HG02759 (cell line): ENCODE measurements around the gene HOXB3.

ENCODE experiments used
- ATAC-seq: cut with Tn5 transposase; IDR thresholded peaks from one replicate; pipeline ENCODE4 v1.9.1; 2021; ENCODE audit warnings: mild to moderate bottlenecking, moderate library complexity; ENCODE audit not compliant: unreplicated experiment

The HOXB3 gene

DNA sequence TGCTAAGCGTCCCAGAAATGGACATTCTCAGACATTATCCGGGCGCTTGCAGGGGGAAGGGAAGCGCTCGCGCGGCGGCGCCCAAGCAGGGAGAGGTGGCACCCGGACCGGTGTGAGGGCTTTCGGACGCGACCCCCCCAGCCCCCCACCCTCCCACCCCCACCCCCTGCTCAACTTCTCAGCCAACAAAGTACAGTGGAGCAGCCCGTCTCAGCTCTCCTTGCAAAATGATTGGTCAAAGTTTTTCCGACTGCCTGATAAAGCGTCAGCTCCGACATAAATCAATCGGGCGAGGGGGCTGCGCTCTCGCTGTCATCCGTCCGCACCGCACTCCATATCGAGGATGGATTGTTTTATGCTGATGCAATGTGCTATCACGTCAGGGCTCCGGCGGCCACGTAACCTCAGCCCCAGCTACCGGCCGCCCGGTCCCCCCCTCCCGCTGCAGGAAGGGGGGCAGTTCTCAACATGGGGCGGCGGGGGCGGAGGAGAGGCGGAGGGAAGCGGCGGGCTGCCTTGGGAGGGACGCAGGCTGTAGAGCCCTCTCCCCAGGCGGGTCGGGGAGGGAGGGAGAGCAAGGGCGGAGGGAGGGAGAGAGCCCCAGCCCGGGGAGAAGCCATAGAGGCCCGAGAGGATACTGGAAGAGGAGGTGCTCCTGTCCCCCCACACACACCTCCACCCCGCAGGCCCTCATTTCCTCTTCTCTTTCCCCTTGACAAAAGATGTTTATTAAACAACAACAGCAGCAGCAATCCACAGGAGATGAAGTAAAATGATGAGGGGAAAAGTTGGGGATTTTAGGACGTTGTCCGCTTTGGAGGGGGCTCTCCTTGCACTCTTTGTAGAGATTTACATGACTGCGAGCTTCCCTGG lies 36.4 kb upstream of the HOXB3 start, which contains the start of gene HOXB9:
Gene HOXB9, minus strand, starts transcription at position 114 of the 873 bp plus-strand sequence. Its CDS starts 89 bp downstream, at position 25.
- no peak for ATAC-seq

DNA sequence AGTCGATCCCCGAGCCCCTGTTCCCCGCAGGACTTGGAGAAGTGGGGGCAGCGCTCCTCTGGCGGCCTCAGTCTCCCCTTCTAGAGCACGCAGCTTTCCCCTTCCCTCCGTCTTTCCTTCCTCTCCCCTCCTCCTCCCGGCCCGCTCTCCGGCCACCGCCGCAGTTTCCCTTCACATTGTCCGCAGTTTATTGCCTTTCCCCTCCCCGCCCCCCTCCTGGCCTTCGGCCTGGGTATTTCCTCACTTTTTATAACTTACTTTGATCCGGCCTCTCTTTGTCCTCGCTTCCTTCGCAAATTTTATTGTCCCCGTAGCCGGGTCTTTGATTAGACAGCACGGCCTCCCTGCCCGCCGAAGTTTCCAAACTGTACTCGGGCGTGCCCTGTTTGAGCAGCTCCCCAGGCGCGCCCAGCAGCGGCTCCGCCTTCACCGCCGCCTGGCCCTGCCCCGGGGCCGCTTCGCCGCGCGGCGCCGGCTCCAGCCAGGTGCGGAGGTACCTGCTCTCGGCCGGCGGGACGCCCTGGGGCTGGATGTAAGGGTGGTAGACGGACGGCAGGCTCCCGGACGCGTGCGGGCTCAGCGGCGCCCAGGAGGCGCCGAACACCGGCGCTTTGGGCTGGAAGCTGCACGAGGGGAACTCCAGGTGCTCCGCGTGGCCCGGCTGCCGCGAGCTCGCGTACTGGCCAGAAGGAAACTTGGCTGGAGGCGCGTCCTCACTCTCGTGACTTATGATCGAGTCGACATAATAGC lies 35.6 kb upstream of the HOXB3 start:
- ATAC-seq = peak; percentile 39

GRCh38 chr17:48624544-48625494 lies 34.8 kb upstream of the HOXB3 start:
- peak; percentile 19 for ATAC-seq

DNA sequence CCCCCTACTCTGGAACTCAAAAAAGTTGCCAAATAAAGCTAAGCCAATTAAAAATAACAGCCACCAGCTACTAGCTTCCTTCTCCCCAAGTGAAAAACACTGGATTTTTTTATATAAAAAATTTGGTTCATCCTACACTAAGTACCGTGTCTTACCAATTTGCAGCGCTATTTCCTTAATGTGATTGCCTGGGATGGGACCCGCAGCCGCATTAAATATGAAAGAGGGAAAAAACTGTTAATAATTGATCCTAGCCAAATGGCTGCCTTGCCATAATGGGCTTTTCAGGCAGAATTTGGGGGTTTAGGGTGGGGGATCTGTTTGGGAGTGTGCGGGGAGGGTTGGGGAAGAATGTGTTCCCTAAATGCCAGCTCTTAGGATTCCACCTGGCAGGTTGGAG lies 34.1 kb upstream of the HOXB3 start:
- no peak for ATAC-seq

GRCh38 chr17:48623583-48623982 lies 33.5 kb upstream of the HOXB3 start:
- no peak for ATAC-seq

DNA sequence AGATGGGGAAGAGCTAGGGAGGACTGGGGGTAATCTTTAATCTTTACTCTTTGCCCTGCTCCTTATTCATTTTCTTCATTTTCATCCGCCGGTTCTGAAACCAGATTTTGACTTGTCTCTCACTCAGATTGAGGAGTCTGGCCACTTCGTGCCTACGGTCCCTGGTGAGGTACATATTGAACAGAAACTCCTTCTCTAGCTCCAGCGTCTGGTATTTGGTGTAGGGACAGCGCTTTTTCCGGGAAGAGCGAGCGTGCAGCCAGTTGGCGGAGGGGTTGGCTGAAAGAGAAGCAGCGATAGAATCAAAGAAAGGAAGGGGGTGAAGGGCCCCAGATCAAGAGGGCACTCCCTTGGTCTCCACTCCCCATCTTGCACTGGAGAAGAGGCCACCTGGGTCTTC lies 32.8 kb upstream of the HOXB3 start:
- ATAC-seq = no peak

GRCh38 chr17:48621410-48622392 lies 31.7 kb upstream of the HOXB3 start:
- no peak for ATAC-seq

DNA sequence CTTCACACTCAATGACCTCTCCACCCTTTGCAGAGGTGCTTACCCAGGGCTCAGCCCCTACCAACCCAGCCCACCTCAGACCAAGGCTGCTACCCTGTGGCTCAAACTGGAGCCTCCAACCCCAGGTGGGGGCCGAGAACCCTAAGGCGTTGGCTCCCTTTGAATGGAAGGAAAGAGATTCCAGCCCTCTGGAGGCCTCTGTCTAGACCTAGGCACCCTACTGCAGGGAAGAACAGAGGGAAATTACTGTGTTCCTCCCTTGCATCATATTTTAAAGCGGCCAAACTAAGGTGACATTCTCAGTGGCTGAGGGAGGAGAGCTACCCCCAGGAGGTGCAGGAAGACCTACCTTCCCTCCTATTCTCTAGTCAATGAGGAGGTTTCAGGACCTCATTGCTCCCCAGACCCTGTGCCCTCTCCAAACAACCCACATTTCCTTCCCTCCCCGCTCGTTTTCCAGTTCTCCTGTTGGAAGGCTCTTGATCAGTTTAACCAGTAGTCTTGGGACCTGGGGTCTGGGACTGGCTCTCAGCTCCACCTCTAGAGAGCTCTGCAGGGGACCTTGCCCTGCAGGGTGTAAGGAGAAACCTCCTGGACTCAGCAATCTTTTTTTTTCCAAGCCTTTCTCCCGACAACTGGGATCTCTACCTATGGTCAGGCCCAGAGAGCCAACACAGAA lies 30.6 kb upstream of the HOXB3 start:
- no peak for ATAC-seq

GRCh38 chr17:48619826-48620449 lies 29.9 kb upstream of the HOXB3 start:
- no peak for ATAC-seq

DNA sequence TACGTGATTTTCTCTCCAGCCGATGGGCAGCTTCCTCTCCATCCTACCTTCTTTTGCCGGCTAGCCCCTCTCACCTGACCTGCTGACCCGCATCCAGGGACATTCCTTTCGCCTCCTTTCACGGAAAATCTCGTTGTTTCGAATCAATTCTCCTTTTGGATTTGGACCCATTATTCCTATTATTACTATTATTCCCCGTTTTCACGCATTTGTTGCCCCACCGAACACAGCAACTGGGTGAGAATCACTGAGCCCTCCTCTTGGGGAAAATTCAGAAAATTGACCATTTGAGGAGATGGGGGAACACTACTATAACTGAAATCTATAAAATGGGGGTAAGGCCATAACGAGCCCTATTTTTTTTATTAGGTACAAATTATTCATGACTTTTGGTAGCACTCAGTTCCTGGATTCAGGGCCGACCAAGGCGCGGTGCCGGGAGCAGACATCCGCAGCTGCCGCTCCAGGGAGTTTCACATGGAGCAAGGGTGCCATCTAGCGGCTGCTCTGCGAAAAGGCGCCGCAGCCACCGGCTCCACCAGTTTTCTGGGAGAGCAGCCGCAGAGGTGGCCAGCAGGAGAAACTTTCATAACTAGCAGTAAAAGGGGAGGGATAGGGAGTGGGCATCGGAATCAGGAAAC lies 28.3 kb upstream of the HOXB3 start:
- ATAC-seq = no peak

GRCh38 chr17:48617471-48618255 lies 27.6 kb upstream of the HOXB3 start:
- ATAC-seq = no peak

- no peak for ATAC-seq
Measured at GRCh38 chr17:48616717-48617470, 26.9 kb upstream of the HOXB3 start.

GRCh38 chr17:48615963-48616716 lies 26.1 kb upstream of the HOXB3 start:
- ATAC-seq = no peak

- ATAC-seq = no peak
Measured at GRCh38 chr17:48615047-48615962, 25.3 kb upstream of the HOXB3 start, which contains the start of gene HOXB8. HOXB8 (minus strand) TSS chr17:48615292; CDS start chr17:48614704, 588 bp downstream.
